Astrocyte of the cerebellum (primary cell): ENCODE data around the gene DMRTA2.

Source experiments
- DNase-seq: peaks from one replicate; pipeline ENCODE4 v3.0.0-alpha.2; 2011; ENCODE audit warnings: low read depth
- H3K4me3 ChIP-seq: 2 replicates; pipeline ENCODE4 v1.5.1; 2011; ENCODE audit warnings: mild to moderate bottlenecking, low read depth, low read length, moderate library complexity
- CTCF ChIP-seq: IDR thresholded peaks from 2 replicates; pipeline ENCODE4 v1.5.1; 2012; ENCODE audit warnings: low read length, low read depth, moderate library complexity, mild to moderate bottlenecking; ENCODE audit errors: missing control alignments
- in situ Hi-C: cut with HindIII; loops from 2 replicates; pipeline ENCODE4 v1.10.0; 2017; ENCODE audit warnings: low sequenced_read_pairs

Gene DMRTA2

DNA sequence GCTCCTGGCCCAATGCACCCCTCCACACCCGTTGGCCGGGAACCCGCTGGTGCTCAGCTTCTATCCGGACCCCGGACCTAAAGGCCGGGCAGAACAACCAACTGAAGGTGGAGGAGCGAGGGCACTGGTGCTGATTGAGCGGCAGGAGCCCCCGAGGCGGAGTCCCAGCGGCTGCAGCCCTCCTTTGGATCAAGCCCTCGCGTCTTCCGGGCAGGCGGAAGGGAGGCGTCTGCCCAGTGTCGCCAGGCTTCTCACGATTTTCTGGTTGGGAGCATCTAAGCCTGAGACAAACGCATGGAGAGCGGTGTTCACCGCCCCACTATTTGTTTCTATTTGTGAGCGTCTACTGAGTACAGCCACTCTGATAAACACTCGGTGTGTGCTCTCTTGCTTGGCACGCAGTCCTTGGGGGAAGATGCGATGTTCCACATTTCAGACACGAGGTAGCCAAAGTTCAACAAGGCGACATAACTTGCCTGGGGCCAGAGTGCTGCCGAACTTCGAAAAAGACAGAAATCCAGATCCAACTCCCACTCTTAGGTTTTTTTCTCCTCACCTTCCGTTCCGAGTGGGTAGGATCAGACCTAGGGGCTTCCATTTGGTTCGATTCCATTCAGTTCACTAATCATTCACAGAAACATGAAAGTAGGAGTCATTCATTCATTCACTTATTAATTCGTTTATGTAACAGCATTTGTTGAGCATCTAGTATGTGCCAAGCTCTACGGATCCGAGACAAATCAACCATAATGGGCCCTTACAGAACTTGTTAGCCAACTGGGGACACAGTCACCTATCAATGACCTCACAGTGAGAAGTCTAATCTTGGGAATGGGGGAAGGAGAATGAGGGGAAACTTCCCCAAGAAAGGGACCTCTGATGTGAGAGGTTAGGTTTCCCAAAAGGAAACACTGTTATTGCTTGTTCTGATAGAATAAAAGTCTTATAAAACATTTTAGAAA, 4.9 kb upstream of the DMRTA2 start:
- in situ Hi-C loops: no loop called here
- TF ChIP-seq CTCF: no peak
- no peak for DNase-seq

DNA sequence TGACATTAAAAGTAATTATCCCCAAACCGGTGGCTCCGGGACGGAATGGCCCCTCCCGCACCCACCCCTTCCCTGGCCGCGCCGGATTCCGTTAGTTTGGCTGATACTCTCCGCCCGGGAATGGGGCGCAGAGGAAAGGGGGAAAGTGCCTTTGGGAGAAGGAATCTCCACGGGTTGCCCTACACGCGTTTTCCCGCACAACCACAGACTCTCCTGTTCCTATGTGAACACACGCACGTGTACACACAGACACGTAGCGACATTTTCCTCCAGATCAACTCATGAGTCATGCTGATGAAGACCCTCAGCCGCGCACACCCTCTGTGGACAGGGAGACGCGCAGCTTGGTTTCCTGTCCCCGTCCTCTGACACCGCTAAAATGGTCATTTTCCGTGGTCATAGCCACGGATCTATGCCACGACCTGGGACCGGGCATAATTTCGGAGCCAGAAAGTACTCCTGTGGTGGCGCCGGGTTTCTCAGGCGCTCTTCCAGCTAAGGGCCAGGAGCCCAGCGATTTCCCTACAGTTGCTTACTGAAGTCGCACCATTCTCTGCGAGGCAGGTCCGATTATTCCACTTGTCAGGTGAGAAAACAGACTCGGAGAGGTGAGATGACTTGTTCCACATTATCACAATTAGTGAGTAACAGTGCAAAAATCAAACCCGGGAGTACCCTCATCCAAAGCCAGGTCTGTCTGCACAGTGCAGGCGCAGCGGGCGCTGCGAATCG, 4.0 kb upstream of the DMRTA2 start:
- DNase-seq: no peak
- H3K4me3 ChIP-seq: no peak overlapping the region
- in situ Hi-C loops: no loop called here
- TF ChIP-seq CTCF: no peak

More for the DNA sequence above, 4.9 kb upstream of the DMRTA2 start:
- H3K4me3 ChIP-seq: no peak overlapping the region

DNA sequence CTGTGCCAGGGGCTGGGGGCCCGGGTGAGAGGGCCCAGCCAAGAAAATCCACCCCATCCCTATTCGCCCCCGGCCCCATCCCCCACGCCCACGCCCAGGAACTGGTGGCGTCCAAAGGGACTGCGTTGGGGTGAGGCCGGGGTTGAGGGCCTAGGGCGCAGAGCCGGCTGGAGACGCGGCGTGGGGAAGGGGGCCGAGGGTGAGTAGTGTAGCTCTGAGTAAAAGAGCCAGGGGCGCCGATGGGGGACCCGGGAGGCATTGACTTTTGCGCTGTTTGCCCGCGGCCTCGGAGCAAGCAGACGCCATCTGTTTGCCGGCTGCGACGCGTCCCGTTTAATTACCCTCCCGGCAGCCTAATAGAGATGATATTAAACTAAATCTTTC, 3.5 kb upstream of the DMRTA2 start:
- no peak for TF ChIP-seq CTCF
- no peak for DNase-seq
- in situ Hi-C loops: no loop called here
- H3K4me3 ChIP-seq: no peak overlapping the region

GRCh38 chr1:50426108-50426700, 3.0 kb upstream of the DMRTA2 start:
- in situ Hi-C loops: no loop called here
- H3K4me3 ChIP-seq: no peak overlapping the region
- no peak for DNase-seq
- no peak for TF ChIP-seq CTCF

DNA sequence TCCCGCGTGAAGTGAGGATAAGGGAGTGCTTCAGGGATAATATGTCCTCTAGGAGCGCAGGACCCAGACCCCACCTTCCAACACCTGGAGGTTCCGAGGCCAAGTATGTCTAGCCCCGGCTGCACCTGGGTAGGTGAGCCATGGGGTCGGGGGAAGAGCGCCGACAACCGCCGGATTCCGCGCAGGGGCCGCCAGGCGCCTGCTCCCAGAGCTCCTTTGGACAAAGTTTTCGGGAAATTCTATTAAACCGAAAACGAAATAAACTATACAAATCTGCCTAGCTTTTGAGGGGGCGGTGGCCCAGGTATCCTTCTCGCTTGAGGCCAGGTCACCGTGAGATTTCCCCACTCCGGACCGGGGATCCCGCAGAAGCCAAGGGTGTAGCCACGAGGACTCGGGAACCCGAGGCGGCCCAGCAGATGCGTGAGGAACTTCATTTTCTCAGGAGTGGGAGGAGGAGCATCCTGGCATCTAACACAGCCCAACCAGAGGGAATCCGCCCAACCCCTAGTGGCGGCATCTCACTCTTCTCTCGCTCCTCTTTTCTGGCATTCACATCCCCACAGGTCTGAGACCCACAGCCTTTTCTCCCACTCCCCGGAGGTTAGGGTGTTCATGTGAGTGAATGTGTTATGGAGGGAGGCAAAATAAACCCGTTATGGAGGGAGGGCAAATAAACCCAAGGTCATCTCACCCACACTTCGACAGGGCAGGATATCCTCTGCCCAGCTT, 2.3 kb upstream of the DMRTA2 start:
- peak; percentile 12 for TF ChIP-seq CTCF
- no peak for DNase-seq
- H3K4me3 ChIP-seq: no peak overlapping the region
- in situ Hi-C loops: no loop called here

DNA sequence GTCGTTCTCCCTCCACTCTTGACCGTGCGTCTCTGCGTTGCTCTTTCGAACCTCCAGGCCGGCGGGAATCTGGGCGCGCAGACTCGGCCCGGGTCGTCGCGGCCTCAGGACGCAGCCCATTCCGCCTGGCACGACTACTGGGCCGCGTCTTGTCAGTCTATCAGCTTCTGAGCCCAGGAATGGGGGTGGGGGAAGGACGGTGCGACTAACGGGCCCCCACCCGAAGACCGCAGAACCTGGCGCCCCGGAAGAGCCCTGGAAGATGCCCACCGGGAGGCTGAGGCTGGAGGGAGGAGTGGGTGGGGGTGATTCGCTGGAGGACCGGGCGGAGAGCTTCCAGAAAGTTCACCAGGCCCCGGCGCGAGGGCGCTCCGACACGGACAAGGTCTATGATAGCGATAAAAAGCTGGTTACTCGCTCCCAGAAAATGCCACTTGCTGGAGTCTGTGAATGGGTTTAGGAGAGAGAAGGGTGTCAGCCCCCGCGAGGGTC, 1.7 kb upstream of the DMRTA2 start:
- in situ Hi-C loops: no loop called here
- TF ChIP-seq CTCF: no peak
- no peak for DNase-seq
- no peak overlapping the region for H3K4me3 ChIP-seq
